C1 segment of cervical spinal cord (tissue), 14 donors: ENCODE data around the gene RNPS1.

Experiments used
- DNase-seq, 14 donors: peaks; one replicate each; lab custom pipeline; 2025; lab: John Stamatoyannopoulos, UW

Gene RNPS1

GRCh38 chr16:2267913-2268666 is at the start of gene RNPS1:
TSS of gene RNPS1 (minus strand) at chr16:2268126. CDS start at chr16:2264643, 3,483 bp downstream.
- DNase-seq = peak; percentile 89 to 97 (median 94)

- DNase-seq = no peak
Observed at GRCh38 chr16:2317231-2318020, 49.5 kb upstream of the RNPS1 start.

- no peak for DNase-seq
Observed at GRCh38 chr16:2308089-2308962, 40.4 kb upstream of the RNPS1 start.

GRCh38 chr16:2299915-2300192 is 31.9 kb upstream of the RNPS1 start:
- no peak for DNase-seq

GRCh38 chr16:2299121-2299914 is 31.4 kb upstream of the RNPS1 start:
- DNase-seq = no peak

- no peak for DNase-seq
Observed at GRCh38 chr16:2298621-2299020, 30.7 kb upstream of the RNPS1 start.

- no peak for DNase-seq
Observed at GRCh38 chr16:2297506-2297860, 29.6 kb upstream of the RNPS1 start.

GRCh38 chr16:2296661-2297505 is 29.0 kb upstream of the RNPS1 start:
- peak in 3 of 14 donors; percentile 1 to 8 (median 6) for DNase-seq

GRCh38 chr16:2295056-2295798 is 27.3 kb upstream of the RNPS1 start:
- DNase-seq = no peak

- DNase-seq = no peak
Observed at GRCh38 chr16:2292221-2292620, 24.3 kb upstream of the RNPS1 start.

- DNase-seq = no peak
Observed at GRCh38 chr16:2289282-2289681, 21.4 kb upstream of the RNPS1 start.

GRCh38 chr16:2288726-2289125 is 20.8 kb upstream of the RNPS1 start:
- no peak for DNase-seq

GRCh38 chr16:2287916-2288547 is 20.1 kb upstream of the RNPS1 start:
- DNase-seq = no peak

- DNase-seq = no peak
Observed at GRCh38 chr16:2286550-2286949, 18.6 kb upstream of the RNPS1 start.

- DNase-seq = no peak
Observed at GRCh38 chr16:2285731-2286191, 17.8 kb upstream of the RNPS1 start.

GRCh38 chr16:2284797-2285576 is 17.1 kb upstream of the RNPS1 start:
- DNase-seq = no peak

- no peak for DNase-seq
Observed at GRCh38 chr16:2284001-2284770, 16.3 kb upstream of the RNPS1 start.
